Stimulated activated naive CD8-positive, alpha-beta T cell treated with anti-CD3 and anti-CD28 coated beads, Interleukin-15, Interleukin-2, amounts not matched to agents 100 U/mL and 50 U/mL, for 24 hours (primary cell): ENCODE results near the gene MS4A2.
"Not testable (repeated sequence)": the region's sequence is repeated elsewhere in the genome, so short reads cannot be mapped to it uniquely, and the experiment has no call there.

ENCODE experiments used
- ATAC-seq: fragments of 150-1000 bp; cut with Tn5 transposase; one replicate; pipeline ENCODE4 v1.10.0; 2021
- DNase-seq: peaks from one replicate; pipeline ENCODE4 v3.0.0; 2021

The MS4A2 gene

DNA sequence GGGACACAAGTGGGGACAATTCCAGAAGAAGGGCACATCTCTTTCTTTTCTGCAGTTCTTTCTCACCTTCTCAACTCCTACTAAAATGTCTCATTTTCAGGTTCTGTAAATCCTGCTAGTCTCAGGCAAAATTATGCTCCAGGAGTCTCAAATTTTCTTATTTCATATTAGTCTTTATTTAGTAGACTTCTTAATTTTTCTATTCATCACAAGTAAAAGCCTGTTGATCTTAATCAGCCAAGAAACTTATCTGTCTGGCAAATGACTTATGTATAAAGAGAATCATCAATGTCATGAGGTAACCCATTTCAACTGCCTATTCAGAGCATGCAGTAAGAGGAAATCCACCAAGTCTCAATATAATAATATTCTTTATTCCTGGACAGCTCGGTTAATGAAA lies at the start of gene MS4A2:
Gene MS4A2 (plus strand): TSS at position 301 of the 400 bp plus-strand sequence. CDS start 102 bp downstream, outside the sequence.
- DNase-seq = no peak
- ATAC-seq = no peak

- ATAC-seq (no peak), DNase-seq (no peak)
Measured at GRCh38 chr11:60040109-60040508, 48.4 kb upstream of the MS4A2 start, which contains the start of gene OOSP2. Gene OOSP2 (plus strand): TSS chr11:60040409. CDS start chr11:60040460, 51 bp downstream.

- ATAC-seq, DNase-seq: not testable (repeated sequence)
Measured at GRCh38 chr11:60050422-60050821, 38.0 kb upstream of the MS4A2 start.

- DNase-seq, ATAC-seq: not testable (repeated sequence)
Measured at GRCh38 chr11:60050839-60051238, 37.6 kb upstream of the MS4A2 start.

DNA sequence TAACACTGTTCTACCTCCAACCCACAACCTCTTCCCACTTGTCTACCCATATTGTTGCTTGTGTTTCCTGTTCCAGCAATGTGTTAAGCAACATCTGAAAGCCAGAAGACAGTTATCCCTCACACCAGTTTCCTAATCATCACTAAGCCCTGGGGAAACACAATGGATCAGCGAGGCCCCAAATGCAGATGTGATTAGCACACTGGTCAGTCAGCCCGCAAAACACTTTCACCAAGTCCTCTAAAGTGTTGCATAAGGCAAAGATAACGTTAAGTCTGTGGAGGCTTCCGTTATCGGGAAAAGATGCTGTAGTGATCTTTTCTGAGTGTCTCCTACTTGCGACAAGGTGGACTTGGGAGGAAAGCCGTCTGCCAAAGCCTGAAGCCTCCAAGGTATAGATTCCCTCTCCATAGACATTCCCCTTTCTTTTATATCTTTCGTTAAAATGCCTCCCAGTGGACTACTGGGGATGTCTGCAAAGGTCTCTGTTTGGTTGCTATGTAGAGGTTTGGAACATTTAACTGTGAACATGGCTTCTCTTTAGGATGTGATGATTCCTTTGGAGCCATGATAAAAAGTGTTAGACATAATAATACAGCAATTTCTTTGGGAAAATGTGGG lies 32.0 kb upstream of the MS4A2 start, which contains the start of gene MS4A3:
Gene MS4A3 (plus strand): TSS at position 317 of the 621 bp plus-strand sequence. CDS start 4,496 bp downstream, outside the sequence.
- DNase-seq (no peak), ATAC-seq (no peak)

GRCh38 chr11:60059052-60059451 lies 29.4 kb upstream of the MS4A2 start:
- no peak for ATAC-seq
- DNase-seq = no peak

DNA sequence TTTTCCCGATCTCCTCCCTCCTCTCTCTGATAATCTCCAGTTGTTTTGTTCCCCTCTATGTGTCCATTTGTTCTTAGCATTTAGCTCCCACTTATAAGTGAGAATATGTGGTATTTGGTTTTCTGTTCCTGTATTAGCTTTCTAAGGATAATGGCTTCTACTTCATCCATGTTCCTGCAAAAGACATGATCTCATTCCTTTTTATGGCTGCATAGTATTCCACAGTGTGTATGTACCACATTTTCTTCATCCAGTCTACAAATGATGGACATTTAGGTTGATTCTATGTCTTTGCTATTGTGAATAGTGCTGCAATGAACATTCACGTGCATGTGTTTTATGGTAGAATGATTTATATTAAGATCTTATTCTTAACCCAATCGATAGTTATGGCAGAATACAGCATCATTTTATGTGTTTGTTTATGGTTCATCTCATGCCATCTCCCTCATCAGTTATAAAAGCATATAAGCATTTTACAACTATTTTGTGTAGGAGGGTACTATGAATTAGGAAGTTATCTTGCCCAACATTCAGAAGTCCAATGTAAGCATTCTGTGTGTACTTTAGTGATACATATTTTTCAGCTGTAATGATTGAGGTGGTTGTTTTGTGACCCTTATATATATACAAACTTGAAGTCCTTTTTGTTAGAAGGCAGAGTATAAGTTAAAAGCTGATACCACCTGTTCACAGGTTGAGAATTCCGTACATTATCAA lies 28.8 kb upstream of the MS4A2 start:
- DNase-seq = no peak
- no peak for ATAC-seq

DNA sequence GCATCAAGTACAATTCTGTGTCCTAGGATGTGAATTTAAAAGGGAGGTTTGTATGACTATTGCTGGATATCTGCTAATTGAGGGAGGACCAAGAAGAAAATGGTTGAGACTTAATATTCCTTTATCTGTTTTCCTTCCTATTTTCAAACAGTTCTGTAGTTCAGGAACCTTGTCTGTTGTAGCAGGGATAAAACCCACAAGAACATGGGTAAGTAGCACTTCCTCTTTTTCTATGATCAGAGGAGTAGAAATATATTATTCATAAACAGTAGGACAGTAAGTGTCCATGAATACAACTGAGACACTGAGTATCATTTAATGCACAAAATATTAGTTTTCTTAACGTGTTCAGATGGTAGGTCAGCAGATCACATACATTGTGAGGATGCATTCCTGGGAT lies 24.4 kb upstream of the MS4A2 start:
- DNase-seq (no peak), ATAC-seq (no peak)

DNA sequence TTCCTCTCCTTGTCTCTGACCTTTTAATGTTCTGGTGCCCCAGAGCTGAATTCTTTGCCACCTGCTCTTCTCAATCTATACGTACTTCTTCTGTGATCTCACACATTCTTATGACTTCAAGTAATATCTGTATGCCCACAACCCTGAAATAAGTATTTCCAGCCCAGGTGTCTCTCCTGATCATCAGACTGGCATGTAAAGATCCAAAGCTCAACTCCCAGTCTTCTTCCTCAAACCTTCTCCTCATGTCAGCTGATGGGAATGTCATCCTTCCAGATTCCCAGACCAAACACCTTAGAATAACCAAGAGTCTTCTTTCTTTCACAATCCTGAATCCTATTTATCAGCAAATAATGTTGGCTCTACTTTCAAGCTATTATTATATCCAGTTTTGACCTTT lies 22.7 kb upstream of the MS4A2 start:
- DNase-seq = no peak
- no peak for ATAC-seq

DNA sequence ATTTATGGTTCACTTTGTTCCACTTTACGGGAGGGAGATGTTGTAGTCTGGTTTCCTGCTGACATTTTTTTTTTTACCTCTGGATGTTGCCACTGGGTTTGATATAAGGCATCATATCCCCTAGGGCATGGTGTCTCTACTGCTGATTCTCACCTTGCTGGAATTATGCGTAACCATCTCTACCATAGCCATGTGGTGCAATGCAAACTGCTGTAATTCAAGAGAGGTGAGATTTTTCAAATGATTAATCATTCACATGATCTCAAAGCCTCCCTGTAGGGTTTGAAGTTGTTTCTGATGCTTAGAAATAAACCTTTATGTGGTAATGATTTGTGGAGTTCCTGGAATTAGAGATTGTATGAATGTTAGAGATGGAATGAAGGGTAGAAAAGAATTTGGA lies 19.0 kb upstream of the MS4A2 start:
- ATAC-seq (no peak), DNase-seq (no peak)

- ATAC-seq, DNase-seq: not testable (repeated sequence)
Measured at GRCh38 chr11:60071644-60072043, 16.8 kb upstream of the MS4A2 start.

DNA sequence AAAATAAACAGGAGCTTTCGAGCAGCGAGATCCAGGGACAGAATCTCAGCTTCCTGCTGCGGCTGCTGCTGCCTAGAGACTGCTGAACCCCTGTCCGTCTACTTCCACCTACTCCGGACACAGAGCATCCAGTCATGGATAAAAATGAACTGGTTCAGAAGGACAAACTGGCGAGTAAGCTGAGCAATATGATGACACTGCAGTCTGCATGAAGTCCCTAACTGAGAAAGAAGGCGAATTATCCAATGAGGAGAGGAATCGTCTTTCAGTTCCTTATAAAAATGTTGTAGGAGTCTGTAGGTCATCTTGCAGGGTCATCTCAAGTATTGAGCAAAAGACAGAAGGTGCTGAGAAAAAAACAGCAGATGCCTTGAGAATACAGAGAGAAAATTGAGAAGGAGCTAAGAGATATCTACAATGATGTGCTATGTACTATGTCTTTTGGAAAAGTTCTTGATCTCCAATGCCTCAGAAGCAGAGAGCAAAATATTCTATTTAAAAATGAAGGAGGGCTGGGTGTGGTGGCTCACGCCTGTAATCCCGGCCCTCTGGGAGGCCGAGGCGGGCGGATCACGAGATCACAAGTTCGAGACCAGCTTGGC lies 11.1 kb upstream of the MS4A2 start:
- DNase-seq (no peak), ATAC-seq (no peak)

DNA sequence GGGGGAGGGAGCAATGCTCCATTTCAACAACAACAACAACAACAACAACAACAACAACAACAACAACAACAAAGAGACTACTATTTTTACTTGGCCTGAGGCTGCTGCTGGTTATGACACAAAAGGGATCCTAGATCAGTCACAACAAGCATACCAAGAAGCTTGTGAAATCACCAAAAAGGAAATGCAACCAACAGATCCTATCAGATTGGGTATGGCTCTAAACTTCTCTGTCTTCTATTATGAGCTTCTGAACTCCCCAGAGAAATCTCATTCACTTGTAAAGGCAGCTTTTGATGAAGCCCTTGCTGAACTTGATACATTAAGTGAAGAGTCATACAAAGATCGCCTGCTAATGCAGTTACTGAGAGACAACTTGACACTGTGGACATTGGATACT lies 10.5 kb upstream of the MS4A2 start:
- DNase-seq (no peak), ATAC-seq (no peak)

GRCh38 chr11:60078745-60079144 lies 9.7 kb upstream of the MS4A2 start:
- ATAC-seq (no peak), DNase-seq (no peak)

DNA sequence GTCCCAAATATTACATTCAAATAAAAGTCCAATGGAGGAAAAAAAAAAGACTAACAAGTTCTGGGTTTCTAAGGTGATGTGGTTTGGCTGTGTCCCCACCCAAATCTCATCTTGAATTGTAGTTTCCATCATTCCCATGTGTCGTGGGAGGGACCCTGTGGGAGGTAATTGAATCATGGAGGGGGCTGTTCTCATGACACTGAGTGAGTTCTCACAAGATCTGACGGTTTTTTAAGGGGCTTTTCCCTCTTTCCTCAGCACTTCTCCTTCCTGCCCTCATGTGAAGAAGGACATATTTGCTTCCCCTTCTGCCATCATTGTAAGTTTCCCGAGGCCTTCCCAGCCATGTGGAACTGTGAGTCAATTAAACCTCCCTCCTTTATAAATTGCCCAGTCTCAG lies 7.9 kb upstream of the MS4A2 start:
- DNase-seq = no peak
- no peak for ATAC-seq

DNA sequence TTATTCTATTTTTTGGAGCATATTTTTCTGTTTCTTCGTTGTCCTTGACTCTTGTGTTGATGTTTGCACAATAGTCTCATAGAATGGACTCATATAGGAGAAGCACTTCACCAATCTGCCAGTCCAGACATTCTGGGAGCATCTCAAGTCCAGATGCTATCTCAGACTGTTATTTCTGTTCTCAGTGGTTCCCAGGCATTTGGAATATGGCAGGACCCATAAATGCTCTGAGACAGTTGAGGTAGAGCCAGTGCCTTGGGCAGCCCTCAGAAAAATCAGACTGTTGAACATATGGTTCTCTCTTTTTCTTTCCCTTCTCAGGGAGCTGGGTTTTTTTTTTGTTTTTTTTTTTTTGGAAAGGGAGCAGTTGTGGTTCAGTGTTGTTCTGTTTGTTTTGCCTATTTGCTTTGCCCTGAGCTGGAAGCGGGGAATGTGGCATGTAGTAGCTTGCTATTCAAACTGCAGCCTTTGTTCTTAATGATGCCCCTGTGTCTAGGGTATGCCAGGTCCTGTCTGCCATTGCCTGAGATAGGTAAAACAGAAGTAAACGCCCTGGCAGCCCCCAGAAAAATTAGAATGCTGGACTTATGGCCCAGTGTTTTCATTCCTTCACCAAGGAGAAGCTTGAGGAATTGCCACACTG lies 3.7 kb upstream of the MS4A2 start:
- DNase-seq (no peak), ATAC-seq (no peak)

DNA sequence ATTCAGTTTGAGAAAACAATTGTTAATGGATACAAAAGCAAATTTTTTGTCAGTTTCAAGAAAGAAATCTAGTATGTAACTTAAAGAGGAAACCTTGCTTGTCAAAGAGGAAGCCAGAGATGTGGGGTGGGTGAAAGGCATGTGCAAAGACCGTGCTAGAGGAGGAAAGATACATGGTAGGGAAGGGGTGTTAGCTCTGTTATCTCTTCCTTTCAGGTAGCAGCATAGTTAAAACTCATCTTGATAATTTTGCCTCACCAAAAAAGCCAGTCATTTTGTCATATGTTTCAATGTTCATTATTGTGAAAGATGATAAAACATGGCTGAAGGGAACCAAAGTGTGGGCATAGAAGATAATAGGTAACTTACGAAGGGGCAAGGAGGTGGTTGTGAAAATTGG lies 2.6 kb upstream of the MS4A2 start:
- DNase-seq (no peak), ATAC-seq (no peak)

- ATAC-seq (no peak), DNase-seq (no peak)
Measured at GRCh38 chr11:60087239-60087638, 1.2 kb upstream of the MS4A2 start.

DNA sequence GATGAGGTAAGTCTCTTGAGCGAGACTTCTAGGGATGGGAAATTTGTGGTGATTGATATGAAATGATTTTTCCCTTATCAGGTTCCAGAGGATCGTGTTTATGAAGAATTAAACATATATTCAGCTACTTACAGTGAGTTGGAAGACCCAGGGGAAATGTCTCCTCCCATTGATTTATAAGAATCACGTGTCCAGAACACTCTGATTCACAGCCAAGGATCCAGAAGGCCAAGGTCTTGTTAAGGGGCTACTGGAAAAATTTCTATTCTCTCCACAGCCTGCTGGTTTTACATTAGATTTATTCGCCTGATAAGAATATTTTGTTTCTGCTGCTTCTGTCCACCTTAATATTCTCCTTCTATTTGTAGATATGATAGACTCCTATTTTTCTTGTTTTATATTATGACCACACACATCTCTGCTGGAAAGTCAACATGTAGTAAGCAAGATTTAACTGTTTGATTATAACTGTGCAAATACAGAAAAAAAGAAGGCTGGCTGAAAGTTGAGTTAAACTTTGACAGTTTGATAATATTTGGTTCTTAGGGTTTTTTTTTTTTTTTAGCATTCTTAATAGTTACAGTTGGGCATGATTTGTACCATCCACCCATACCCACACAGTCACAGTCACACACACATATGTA lies 7.1 kb downstream of the MS4A2 start:
- ATAC-seq (no peak), DNase-seq (no peak)

DNA sequence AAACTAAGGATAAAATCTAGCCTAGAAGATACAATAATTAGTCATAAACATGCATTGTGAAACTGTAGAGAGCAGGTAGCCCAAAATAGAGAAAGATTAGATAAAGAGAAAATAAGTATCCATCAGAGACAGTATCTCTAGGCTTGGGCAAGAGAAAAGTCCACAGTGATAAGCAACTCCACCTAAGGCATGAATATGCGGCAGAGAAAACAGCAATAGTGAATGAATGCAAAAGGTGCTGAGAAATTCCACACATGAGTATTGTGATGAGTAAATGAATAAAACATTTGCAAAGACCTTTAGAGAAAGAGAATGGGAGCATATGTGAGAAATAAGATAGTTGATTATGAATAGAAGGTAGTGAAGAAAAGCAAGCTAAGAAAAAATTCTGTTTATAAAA lies 8.7 kb downstream of the MS4A2 start:
- no peak for DNase-seq

DNA sequence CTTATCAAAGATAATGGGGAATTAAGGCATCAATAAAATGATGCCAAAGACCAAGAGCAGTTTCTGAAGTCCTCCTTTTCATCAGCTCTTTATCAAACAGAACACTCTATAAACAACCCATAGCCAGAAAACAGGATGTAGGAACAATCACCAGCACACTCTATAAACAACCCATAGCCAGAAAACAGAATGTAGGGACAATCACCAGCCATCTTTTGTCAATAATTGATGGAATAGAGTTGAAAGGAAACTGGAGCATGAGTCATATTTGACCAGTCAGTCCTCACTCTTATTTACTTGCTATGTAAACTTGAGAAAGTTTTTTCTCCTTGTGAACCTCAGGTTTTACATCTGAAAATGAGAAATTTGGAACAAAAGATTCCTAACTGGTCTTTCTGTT lies 10.0 kb downstream of the MS4A2 start:
- no peak for DNase-seq

More for the DNA sequence above, 8.7 kb downstream of the MS4A2 start:
- no peak for ATAC-seq

DNA sequence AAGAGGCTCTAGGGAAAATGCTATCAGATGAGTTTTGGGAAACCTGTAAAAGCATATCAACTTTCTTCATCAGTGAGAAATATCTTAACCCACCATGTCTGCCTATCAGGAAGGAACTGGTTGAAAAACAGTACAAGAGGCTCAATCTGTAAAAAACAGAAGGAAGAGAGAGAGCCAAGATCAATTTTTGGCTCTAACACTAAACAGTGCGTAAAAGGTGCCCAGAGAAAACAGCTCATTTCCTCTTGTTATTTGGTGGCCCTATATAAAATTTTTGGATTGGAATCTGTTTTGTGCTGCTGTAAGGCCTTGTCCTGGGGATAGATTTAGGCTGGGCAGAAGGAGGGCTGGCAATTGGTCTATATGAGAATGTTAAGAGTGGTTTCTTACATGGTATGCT lies 12.1 kb downstream of the MS4A2 start:
- ATAC-seq = no peak
- DNase-seq = no peak

More for the DNA sequence above, 10.0 kb downstream of the MS4A2 start:
- ATAC-seq = no peak
